B cell (primary cell): ENCODE measurements around the gene P2RY14. TPM values are rescaled to one million over a fixed set of nuclear protein-coding genes. Genes with fewer than 3 reads are reported as not detected.

ENCODE experiments used
- ATAC-seq: fragments of 200-7000 bp; cut with Tn5 transposase; one replicate; pipeline ENCODE4 v1.10.0; 2021; ENCODE audit warnings: low read depth, mild to moderate bottlenecking, moderate number of reproducible peaks, moderate library complexity
- CTCF ChIA-PET: fragments of 350-600 bp; sonication (Branson Sonifier 250); formaldehyde crosslinking; loops from one replicate; lab custom pipeline; 2021; ENCODE audit warnings: antibody characterized with exemption, inconsistent platforms; lab: Charles Lee
- POLR2A ChIA-PET: fragments of 350-600 bp; sonication (Branson Sonifier 250); formaldehyde crosslinking; loops from one replicate; lab custom pipeline; 2021; ENCODE audit warnings: antibody characterized with exemption; lab: Charles Lee
- DNase-seq: peaks from one replicate; pipeline ENCODE4 v3.0.0; 2013
- H2AFZ ChIP-seq: 2 replicates; pipeline ENCODE4 v1.6.1; 2012; ENCODE audit warnings: mild to moderate bottlenecking, low read depth, low read length; ENCODE audit not compliant: insufficient read depth, poor library complexity, severe bottlenecking
- H3K27ac ChIP-seq, 2 donors: 1 replicate in 1 of 2; 2 replicates in 1 of 2; pipeline ENCODE4 v1.5.1; 2012 to 2013; ENCODE audit warnings: low read length in 2 of 2, mild to moderate bottlenecking in 2 of 2, moderate library complexity in 1 of 2
- H3K27me3 ChIP-seq, 4 experiments: fragments of 200-600 bp in 1 of 4; sonication (generic) in 1 of 4; replicated peaks in 1 of 4; 1 replicate in 2 of 4; 2 replicates in 2 of 4; pipeline versions ENCODE4 v1.6.1 to v1.7.0; 2013 to 2016; ENCODE audit warnings: low read length in 3 of 4, mild to moderate bottlenecking in 2 of 4, mixed read lengths in 1 of 4, moderate library complexity in 1 of 4; ENCODE audit not compliant: insufficient read depth in 4 of 4, control insufficient read depth in 3 of 4; ENCODE audit errors: control extremely low read depth in 1 of 4
- H3K36me3 ChIP-seq, 2 experiments: replicated peaks in 1 of 2; 1 replicate in 1 of 2; 2 replicates in 1 of 2; pipeline versions ENCODE4 v1.6.1 to v1.7.1; 2013; ENCODE audit warnings: low read length in 1 of 2; ENCODE audit not compliant: insufficient read depth in 2 of 2, control insufficient read depth in 1 of 2; ENCODE audit errors: control extremely low read depth in 1 of 2, extremely low read depth in 1 of 2
- H3K4me1 ChIP-seq, 2 donors: fragments of 200-600 bp in 1 of 2; sonication (generic) in 1 of 2; 1 replicate in 1 of 2; 2 replicates in 1 of 2; pipeline versions ENCODE4 v1.5.1 to v1.6.1; 2013 to 2017; ENCODE audit warnings: low read length in 2 of 2; ENCODE audit not compliant: control insufficient read depth in 2 of 2, insufficient read depth in 2 of 2
- H3K4me2 ChIP-seq: replicated peaks from 2 replicates; pipeline ENCODE3; 2012; ENCODE audit warnings: mild to moderate bottlenecking, low read depth, low read length; ENCODE audit not compliant: poor library complexity, severe bottlenecking
- H3K4me3 ChIP-seq, 5 experiments: fragments of 200-600 bp in 1 of 5; sonication (generic) in 1 of 5; 1 replicate in 3 of 5; 2 replicates in 2 of 5; pipeline versions ENCODE4 v1.5.1 to v1.7.0; 2011 to 2016; ENCODE audit warnings: low read length in 4 of 5, mild to moderate bottlenecking in 4 of 5, low read depth in 2 of 5, control low read depth in 1 of 5, moderate library complexity in 1 of 5; ENCODE audit not compliant: insufficient read depth in 1 of 5; ENCODE audit errors: control extremely low read depth in 1 of 5, extremely low read depth in 1 of 5
- H3K79me2 ChIP-seq: fragments of 200-600 bp; sonication (generic); one replicate; pipeline ENCODE4 v1.6.0; 2016; ENCODE audit warnings: low read length; ENCODE audit not compliant: control insufficient read depth, insufficient read depth
- H3K9ac ChIP-seq: fragments of 200-600 bp; sonication (generic); 2 replicates; pipeline ENCODE4 v1.6.1; 2017; ENCODE audit warnings: mild to moderate bottlenecking, low read length, moderate library complexity
- H3K9me3 ChIP-seq, 3 donors: one replicate each; pipeline versions ENCODE4 v1.6.1 to v1.7.1; 2013; ENCODE audit warnings: low read length in 2 of 3; ENCODE audit not compliant: control insufficient read depth in 2 of 3, insufficient read depth in 1 of 3; ENCODE audit errors: control extremely low read depth in 1 of 3
- H4K20me1 ChIP-seq: 2 replicates; pipeline ENCODE4 v1.6.0; 2012; ENCODE audit warnings: mild to moderate bottlenecking, low read length; ENCODE audit not compliant: insufficient read depth, control insufficient read depth, poor library complexity, severe bottlenecking
- H3K27ac Mint-ChIP-seq: one replicate; pipeline ENCODE4 v1.8.0; 2021; ENCODE audit warnings: mixed read lengths
- H3K27me3 Mint-ChIP-seq: one replicate; pipeline ENCODE4 v1.8.0; 2021; ENCODE audit warnings: mixed read lengths
- H3K4me1 Mint-ChIP-seq: one replicate; pipeline ENCODE4 v1.8.0; 2021; ENCODE audit warnings: mixed read lengths
- H3K4me3 Mint-ChIP-seq: one replicate; pipeline ENCODE4 v1.8.0; 2021; ENCODE audit warnings: mixed read lengths
- H3K9me3 Mint-ChIP-seq: one replicate; pipeline ENCODE4 v1.8.0; 2022; ENCODE audit warnings: mixed read lengths; ENCODE audit not compliant: insufficient read depth
- CTCF ChIP-seq: fragments of 200-600 bp; IDR thresholded peaks from one replicate; pipeline ENCODE4 v1.8.0; 2022; ENCODE audit warnings: antibody characterized with exemption, mild to moderate bottlenecking
- EZH2 ChIP-seq: IDR thresholded peaks from 2 replicates; pipeline ENCODE4 v1.6.1; 2012; ENCODE audit warnings: borderline replicate concordance, low read depth, mild to moderate bottlenecking, moderate library complexity, low read length; ENCODE audit not compliant: insufficient read depth, poor library complexity, severe bottlenecking
- WGBS: methylation state at CpG from one replicate; pipeline ENCODE4 v1.1.5; 2013; ENCODE audit warnings: missing lambda C conversion rate; ENCODE audit not compliant: insufficient coverage; 5-methylcytosine and 5-hydroxymethylcytosine counted together
- intact Hi-C: fragments of 100-400 bp; cut with micrococcal nuclease; formaldehyde crosslinking; loops from one replicate; pipeline ENCODE4 v1.10.0; 2022
- polyA plus RNA-seq: library from polyadenylated mRNA; depleted of rRNA; stranded (reverse); fragments of >200 nt; gene quantifications from 2 replicates; pipeline ENCODE4 v1.2.3, GENCODE V29; 2012
- total RNA-seq, 2 donors: library from RNA; stranded (reverse); fragments of 120-200 nt in 1 of 2; gene quantifications; 1 replicate in 1 of 2; 2 replicates in 1 of 2; pipeline versions ENCODE4 v1.2.3 to v1.2.4, GENCODE V29; 2013 to 2022

Gene P2RY14
- total and polyA plus RNA-seq, 2 donors (not counting 1 experiment from before 2014, with no cell fraction given) = 7.0 to 11.3 TPM

- Mint-ChIP-seq H3K4me3 (no peak overlapping the region), H3K4me1 (no peaks in the 10 kb centered on the region), H3K9me3 (no peaks in the 10 kb centered on the region), H3K27ac (no peak overlapping the region), H3K27me3 (no peaks in the 10 kb centered on the region)
- Histone ChIP-seq H3K4me1 (no peaks in the 10 kb centered on the region), H3K27ac (no peak overlapping the region), H3K4me2 (no peak overlapping the region), H3K9ac (no peak overlapping the region), H3K27me3 (no peaks in the 10 kb centered on the region), H3K36me3 (no peaks in the 10 kb centered on the region), H3K9me3 (no peaks in the 10 kb centered on the region), H4K20me1 (no peaks in the 10 kb centered on the region), H2AFZ (no peak overlapping the region), H3K79me2 (no peaks in the 10 kb centered on the region), H3K4me3 (no peak overlapping the region)
- WGBS = 100% methylated on average over 2 of the region's 5 CpGs
- intact Hi-C loops = no loop called here
- no peak for DNase-seq
- POLR2A ChIA-PET = no interaction called here
- TF ChIP-seq EZH2 = no peak
- no peak for TF ChIP-seq CTCF
- no peak for ATAC-seq
- CTCF ChIA-PET = no interaction called here
Observed at GRCh38 chr3:151198849-151199248, 79.5 kb downstream of the P2RY14 start.

- H3K9ac ChIP-seq = no peak overlapping the region
- ATAC-seq (no peak), DNase-seq (no peak)
- TF ChIP-seq EZH2 = no peak
- TF ChIP-seq CTCF = no peak
- no peak overlapping the region for H3K27ac ChIP-seq
- ChIA-PET POLR2A (no interaction called here), CTCF (no interaction called here)
- Mint-ChIP-seq H3K27me3 (no peaks in the 10 kb centered on the region), H3K4me1 (no peaks in the 10 kb centered on the region), H3K9me3 (no peaks in the 10 kb centered on the region), H3K27ac (no peak overlapping the region), H3K4me3 (no peak overlapping the region)
- H3K36me3 ChIP-seq = no peaks in the 10 kb centered on the region
- H2AFZ ChIP-seq = no peak overlapping the region
- H3K4me1 ChIP-seq = no peaks in the 10 kb centered on the region
- 98% methylated on average over 4 of the region's 6 CpGs for WGBS
- intact Hi-C loops = no loop called here
- no peaks in the 10 kb centered on the region for H3K27me3 ChIP-seq
- H3K4me3 ChIP-seq = no peak overlapping the region
- H3K4me2 ChIP-seq = no peak overlapping the region
- no peaks in the 10 kb centered on the region for H3K9me3 ChIP-seq
- H4K20me1 ChIP-seq = no peaks in the 10 kb centered on the region
- no peaks in the 10 kb centered on the region for H3K79me2 ChIP-seq
Observed at GRCh38 chr3:151197981-151198767, 80.2 kb downstream of the P2RY14 start.
